A673 (cell line): ENCODE data around the gene OR2AG2.
"Not testable (repeated sequence)": the region's sequence is repeated elsewhere in the genome, so short reads cannot be mapped to it uniquely, and the experiment has no call there.

Source experiments
- CTCF ChIP-seq: fragments of 300-800, 200-600 bp; sonication (generic); conservative IDR thresholded peaks from 2 replicates; pipeline ENCODE4 v1.5.1; 2017; ENCODE audit warnings: low read depth, mild to moderate bottlenecking, antibody characterized with exemption, low read length, moderate library complexity, mixed read lengths
- EZH2 ChIP-seq: fragments of 200-600 bp; sonication (generic); IDR thresholded peaks from 2 replicates; pipeline ENCODE4 v1.6.1; 2017; ENCODE audit warnings: borderline replicate concordance, low read depth, mild to moderate bottlenecking, mixed read lengths, antibody characterized with exemption, low read length; ENCODE audit not compliant: poor library complexity, severe bottlenecking

- TF ChIP-seq CTCF, EZH2: not testable (repeated sequence)
These were observed 29.3 kb upstream of the OR2AG2 start for GRCh38 chr11:6801075-6801474.
